Fibroblast of lung (primary cell): ENCODE data around the gene MEIS2. TPM values are rescaled to one million over a fixed set of nuclear protein-coding genes. Genes with fewer than 3 reads are reported as not detected.

ENCODE experiments used
- DNase-seq, 2 donors: peaks; one replicate each; pipeline versions ENCODE4 v3.0.0 to v3.0.0-alpha.2; 2010; ENCODE audit warnings: low read depth in 2 of 2
- H2AFZ ChIP-seq: 2 replicates; pipeline ENCODE4 v1.5.1; 2012; ENCODE audit warnings: low read length, control low read depth, inconsistent platforms
- H3K27ac ChIP-seq: 2 replicates; pipeline ENCODE4 v1.5.1; 2011; ENCODE audit warnings: low read length, control low read depth; ENCODE audit not compliant: insufficient read depth
- H3K27me3 ChIP-seq: 2 replicates; pipeline ENCODE4 v1.5.1; 2011; ENCODE audit warnings: mild to moderate bottlenecking, low read length; ENCODE audit not compliant: control insufficient read depth, insufficient read depth
- H3K36me3 ChIP-seq: 2 replicates; pipeline ENCODE4 v1.5.1; 2011; ENCODE audit warnings: low read length; ENCODE audit not compliant: control insufficient read depth, insufficient read depth
- H3K4me1 ChIP-seq: 2 replicates; pipeline ENCODE4 v1.5.1; 2011; ENCODE audit warnings: low read length; ENCODE audit not compliant: control insufficient read depth, insufficient read depth; ENCODE audit errors: extremely low read depth
- H3K4me2 ChIP-seq: 2 replicates; pipeline ENCODE4 v1.5.1; 2011; ENCODE audit warnings: low read length, control low read depth; ENCODE audit not compliant: insufficient read depth; ENCODE audit errors: extremely low read depth
- H3K4me3 ChIP-seq, 4 experiments: fragments of 200-600 bp in 1 of 4; sonication (generic) in 1 of 4; replicated peaks in 1 of 4; 2 replicates each; pipeline ENCODE4 v1.5.1; 2011 to 2016; ENCODE audit warnings: low read length in 4 of 4, low read depth in 3 of 4, mild to moderate bottlenecking in 3 of 4, control low read depth in 2 of 4, inconsistent platforms in 1 of 4, mixed read lengths in 1 of 4; ENCODE audit not compliant: insufficient read depth in 1 of 4; ENCODE audit errors: control extremely low read depth in 1 of 4
- H3K79me2 ChIP-seq: 2 replicates; pipeline ENCODE4 v1.5.1; 2012; ENCODE audit warnings: mild to moderate bottlenecking, low read length, inconsistent platforms; ENCODE audit not compliant: control insufficient read depth, insufficient read depth
- H3K9ac ChIP-seq: 2 replicates; pipeline ENCODE4 v1.5.1; 2011; ENCODE audit warnings: mild to moderate bottlenecking, low read length, control low read depth; ENCODE audit not compliant: insufficient read depth
- H3K9me3 ChIP-seq: 2 replicates; pipeline ENCODE4 v1.5.1; 2012; ENCODE audit warnings: low read depth, low read length; ENCODE audit not compliant: control insufficient read depth, insufficient read depth
- H4K20me1 ChIP-seq: 2 replicates; pipeline ENCODE4 v1.5.1; 2011; ENCODE audit warnings: low read length; ENCODE audit not compliant: control insufficient read depth, insufficient read depth; ENCODE audit errors: extremely low read depth
- EZH2 ChIP-seq: IDR thresholded peaks from 2 replicates; pipeline ENCODE4 v1.5.1; 2012; ENCODE audit warnings: low read length, control low read depth, mild to moderate bottlenecking; ENCODE audit errors: missing control alignments
- polyA plus RNA-seq, 2 donors: library from polyadenylated mRNA; depleted of rRNA in 1 of 2; stranded (reverse) in 1 of 2; unstranded in 1 of 2; fragments of >200 nt; gene quantifications; 2 replicates each; pipeline ENCODE4 v1.2.1, GENCODE V29; 2011 to 2012; ENCODE audit warnings: missing spikeins in 1 of 2
- total RNA-seq: library from RNA; depleted of rRNA; stranded (reverse); fragments of >200 nt; gene quantifications from 2 replicates; pipeline ENCODE4 v1.2.1, GENCODE V29; 2014
- TF ChIP-seq, protein P1 (sequence below), 2 donors: IDR thresholded peaks in 1 of 2; conservative IDR thresholded peaks in 1 of 2; 1 replicate in 1 of 2; 2 replicates in 1 of 2; pipeline ENCODE4 v1.5.1; 2011 to 2012; ENCODE audit warnings: low read length in 2 of 2, control low read depth in 1 of 2, inconsistent platforms in 1 of 2, low read depth in 1 of 2, mild to moderate bottlenecking in 1 of 2

Gene MEIS2
- total and polyA plus RNA-seq, 2 donors (not counting 1 experiment from before 2014, with no cell fraction given), result 31.0 to 37.1 TPM

DNA sequence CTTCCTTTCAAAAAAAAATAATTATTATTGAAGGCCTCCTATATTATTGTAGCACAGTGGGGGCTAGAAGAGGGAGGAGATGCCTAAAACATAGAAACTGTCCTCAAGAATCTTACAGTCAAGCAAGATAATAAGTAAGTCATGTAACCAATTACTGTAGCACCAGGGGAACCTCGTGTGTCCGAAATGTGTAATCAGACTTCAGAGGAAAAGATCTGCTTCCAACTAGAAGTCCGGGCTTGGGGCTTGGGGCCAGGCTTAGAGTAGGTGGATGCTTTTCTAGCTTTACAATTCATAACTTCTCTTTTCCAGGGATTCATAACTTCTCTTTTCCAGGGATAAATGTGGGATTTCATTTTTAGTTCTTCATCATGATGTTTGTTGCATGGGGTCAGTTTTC lies 29.2 kb downstream of the MEIS2 start:
- Histone ChIP-seq H3K27ac (no peak overlapping the region), H3K9me3 (no peaks in the 10 kb centered on the region), H3K4me1 (no peaks in the 10 kb centered on the region), H3K4me2 (no peak overlapping the region), H3K27me3 (no peaks in the 10 kb centered on the region), H3K4me3 (no peak overlapping the region), H3K9ac (no peak overlapping the region), H2AFZ (no peak overlapping the region), H4K20me1 (no peaks in the 10 kb centered on the region), H3K36me3 (no peaks in the 10 kb centered on the region), H3K79me2 (no peaks in the 10 kb centered on the region)
- DNase-seq, result no peak
- no peak for TF ChIP-seq EZH2
- TF ChIP-seq, protein P1, sequence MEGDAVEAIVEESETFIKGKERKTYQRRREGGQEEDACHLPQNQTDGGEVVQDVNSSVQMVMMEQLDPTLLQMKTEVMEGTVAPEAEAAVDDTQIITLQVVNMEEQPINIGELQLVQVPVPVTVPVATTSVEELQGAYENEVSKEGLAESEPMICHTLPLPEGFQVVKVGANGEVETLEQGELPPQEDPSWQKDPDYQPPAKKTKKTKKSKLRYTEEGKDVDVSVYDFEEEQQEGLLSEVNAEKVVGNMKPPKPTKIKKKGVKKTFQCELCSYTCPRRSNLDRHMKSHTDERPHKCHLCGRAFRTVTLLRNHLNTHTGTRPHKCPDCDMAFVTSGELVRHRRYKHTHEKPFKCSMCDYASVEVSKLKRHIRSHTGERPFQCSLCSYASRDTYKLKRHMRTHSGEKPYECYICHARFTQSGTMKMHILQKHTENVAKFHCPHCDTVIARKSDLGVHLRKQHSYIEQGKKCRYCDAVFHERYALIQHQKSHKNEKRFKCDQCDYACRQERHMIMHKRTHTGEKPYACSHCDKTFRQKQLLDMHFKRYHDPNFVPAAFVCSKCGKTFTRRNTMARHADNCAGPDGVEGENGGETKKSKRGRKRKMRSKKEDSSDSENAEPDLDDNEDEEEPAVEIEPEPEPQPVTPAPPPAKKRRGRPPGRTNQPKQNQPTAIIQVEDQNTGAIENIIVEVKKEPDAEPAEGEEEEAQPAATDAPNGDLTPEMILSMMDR (conservative IDR thresholded peaks at IDR 0.05 in 1 of 2, IDR thresholded peaks at IDR 0.05 in 1 of 2; ENCODE audit: low read depth in 1 of 2, low read length in 2 of 2), result no peak

DNA sequence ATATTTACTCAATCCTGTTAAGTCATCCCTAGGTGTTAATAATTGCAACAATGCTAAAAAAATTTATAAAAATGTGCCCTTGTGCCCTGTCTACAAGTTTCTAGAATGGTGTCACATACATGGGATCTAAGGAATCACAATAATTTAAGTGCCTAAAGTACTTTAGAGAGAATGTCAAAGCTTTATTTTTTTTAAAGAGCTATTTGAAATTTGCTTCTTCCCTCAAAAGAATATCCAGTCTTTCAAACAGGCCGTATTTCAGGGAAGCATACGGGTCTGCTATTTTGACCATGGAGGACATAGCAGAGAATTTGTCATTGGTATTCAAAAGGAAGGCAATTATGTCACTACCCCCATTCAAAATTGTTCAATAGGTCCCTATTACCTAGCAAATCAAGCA lies 29.7 kb downstream of the MEIS2 start:
- Histone ChIP-seq H2AFZ (no peak overlapping the region), H3K27ac (no peak overlapping the region), H3K4me1 (no peaks in the 10 kb centered on the region), H3K79me2 (no peaks in the 10 kb centered on the region), H3K9ac (no peak overlapping the region), H4K20me1 (no peaks in the 10 kb centered on the region), H3K9me3 (no peaks in the 10 kb centered on the region), H3K4me3 (no peak overlapping the region), H3K27me3 (no peaks in the 10 kb centered on the region), H3K4me2 (no peak overlapping the region), H3K36me3 (no peaks in the 10 kb centered on the region)
- TF ChIP-seq, protein P1 (conservative IDR thresholded peaks at IDR 0.05 in 1 of 2, IDR thresholded peaks at IDR 0.05 in 1 of 2; ENCODE audit: low read depth in 1 of 2, low read length in 2 of 2), result no peak
- TF ChIP-seq EZH2, result no peak
- no peak for DNase-seq

DNA sequence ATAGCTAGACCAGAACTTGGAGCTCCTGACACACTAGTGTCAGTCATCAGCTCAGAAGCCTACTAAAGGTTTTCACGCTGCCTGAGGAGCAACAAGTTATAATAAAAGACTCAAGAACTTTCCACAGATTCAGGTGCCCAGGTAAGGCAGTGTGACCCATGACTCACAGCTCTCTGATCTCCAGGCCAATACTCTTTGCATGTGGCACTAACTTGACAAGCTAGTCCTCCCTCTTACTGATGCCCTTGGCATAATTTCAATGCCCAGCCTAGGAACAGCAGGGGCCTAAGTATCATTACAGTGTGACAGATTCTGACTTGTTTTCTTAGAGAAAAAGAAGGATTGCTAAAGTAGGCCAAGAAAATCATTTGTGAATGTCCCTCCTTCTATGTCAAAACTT lies 38.4 kb downstream of the MEIS2 start:
- Histone ChIP-seq H2AFZ (no peak overlapping the region), H3K79me2 (no peaks in the 10 kb centered on the region), H3K27me3 (no peaks in the 10 kb centered on the region), H3K9me3 (no peaks in the 10 kb centered on the region), H3K4me1 (no peaks in the 10 kb centered on the region), H3K27ac (no peak overlapping the region), H3K4me2 (no peak overlapping the region), H3K4me3 (no peak overlapping the region), H3K9ac (no peak overlapping the region), H3K36me3 (no peaks in the 10 kb centered on the region), H4K20me1 (no peaks in the 10 kb centered on the region)
- no peak for TF ChIP-seq EZH2
- TF ChIP-seq, protein P1 (conservative IDR thresholded peaks at IDR 0.05 in 1 of 2, IDR thresholded peaks at IDR 0.05 in 1 of 2; ENCODE audit: low read depth in 1 of 2, low read length in 2 of 2), result no peak
- DNase-seq, result no peak
